Choroid plexus epithelial cell (primary cell): ENCODE data around the gene ATOH8.
A peak's percentile ranks its signal among the peaks of the same experiment; 100 is the strongest.

Experiments used
- DNase-seq: peaks from one replicate; pipeline ENCODE4 v3.0.0-alpha.2; 2010; ENCODE audit warnings: low read depth
- H3K4me3 ChIP-seq: 2 replicates; pipeline ENCODE4 v1.5.1; 2011; ENCODE audit warnings: low read depth, mild to moderate bottlenecking, control low read depth, low read length, moderate library complexity
- TF ChIP-seq, protein P1 (sequence below): conservative IDR thresholded peaks from 2 replicates; pipeline ENCODE4 v1.5.1; 2011; ENCODE audit warnings: low read depth, mild to moderate bottlenecking, control low read depth, inconsistent platforms, low read length, moderate library complexity

Gene ATOH8

DNA sequence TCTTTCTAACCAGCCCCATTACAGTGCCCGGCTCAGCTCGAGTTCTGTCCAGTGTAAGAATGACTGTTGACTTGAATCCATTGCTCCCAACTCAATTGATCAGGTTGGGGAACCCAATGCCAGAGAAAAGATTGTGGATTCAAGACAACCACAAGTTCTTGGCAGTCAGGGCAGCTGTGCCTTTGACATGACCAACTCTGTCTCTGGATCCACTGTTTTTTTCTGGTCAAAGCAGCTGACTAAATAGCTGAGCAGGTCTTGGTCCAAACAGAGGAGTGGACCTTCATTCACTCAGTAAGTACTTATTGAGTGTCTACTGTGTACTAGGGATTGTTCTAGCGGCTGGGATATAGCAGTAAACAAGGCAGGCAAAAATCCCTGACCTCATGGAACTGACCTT is 6.3 kb upstream of the ATOH8 start:
- no peak overlapping the region for H3K4me3 ChIP-seq
- DNase-seq, result no peak
- TF ChIP-seq, protein P1, sequence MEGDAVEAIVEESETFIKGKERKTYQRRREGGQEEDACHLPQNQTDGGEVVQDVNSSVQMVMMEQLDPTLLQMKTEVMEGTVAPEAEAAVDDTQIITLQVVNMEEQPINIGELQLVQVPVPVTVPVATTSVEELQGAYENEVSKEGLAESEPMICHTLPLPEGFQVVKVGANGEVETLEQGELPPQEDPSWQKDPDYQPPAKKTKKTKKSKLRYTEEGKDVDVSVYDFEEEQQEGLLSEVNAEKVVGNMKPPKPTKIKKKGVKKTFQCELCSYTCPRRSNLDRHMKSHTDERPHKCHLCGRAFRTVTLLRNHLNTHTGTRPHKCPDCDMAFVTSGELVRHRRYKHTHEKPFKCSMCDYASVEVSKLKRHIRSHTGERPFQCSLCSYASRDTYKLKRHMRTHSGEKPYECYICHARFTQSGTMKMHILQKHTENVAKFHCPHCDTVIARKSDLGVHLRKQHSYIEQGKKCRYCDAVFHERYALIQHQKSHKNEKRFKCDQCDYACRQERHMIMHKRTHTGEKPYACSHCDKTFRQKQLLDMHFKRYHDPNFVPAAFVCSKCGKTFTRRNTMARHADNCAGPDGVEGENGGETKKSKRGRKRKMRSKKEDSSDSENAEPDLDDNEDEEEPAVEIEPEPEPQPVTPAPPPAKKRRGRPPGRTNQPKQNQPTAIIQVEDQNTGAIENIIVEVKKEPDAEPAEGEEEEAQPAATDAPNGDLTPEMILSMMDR, result no peak

DNA sequence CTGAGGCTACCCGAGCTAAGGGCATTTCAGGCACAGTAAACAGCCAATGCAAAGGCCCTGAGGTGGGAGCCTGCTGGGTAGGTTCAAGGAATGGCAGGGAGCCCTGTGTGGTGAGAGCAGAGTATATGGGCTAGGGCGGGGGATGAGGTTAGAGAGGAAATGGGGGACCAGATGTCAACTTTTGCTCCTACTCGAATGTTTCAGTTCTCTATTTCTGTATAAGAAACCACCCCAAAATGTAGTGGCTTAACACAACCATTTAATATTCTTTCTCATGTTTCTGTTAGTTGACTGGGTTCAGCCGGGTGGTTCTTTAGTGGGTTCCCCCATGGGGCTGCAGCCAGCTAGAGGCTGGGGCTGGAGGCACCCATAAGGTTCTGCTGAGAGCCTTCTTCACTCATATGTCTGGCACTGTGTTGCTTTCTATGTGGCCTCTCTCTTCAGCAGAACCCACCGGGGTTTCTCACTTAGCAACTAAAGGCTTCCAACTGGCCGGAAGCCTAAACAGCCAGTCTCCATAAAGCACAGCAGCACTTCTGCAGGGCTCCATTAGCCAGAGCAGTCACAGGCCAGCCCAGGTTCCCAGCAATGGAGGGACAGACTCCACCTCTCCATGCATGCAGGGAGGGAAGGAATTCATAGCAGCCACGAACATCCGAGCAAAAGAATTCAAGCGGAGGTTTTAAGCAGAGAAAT is 5.6 kb upstream of the ATOH8 start:
- no peak for DNase-seq
- no peak overlapping the region for H3K4me3 ChIP-seq
- TF ChIP-seq, protein P1, result no peak

DNA sequence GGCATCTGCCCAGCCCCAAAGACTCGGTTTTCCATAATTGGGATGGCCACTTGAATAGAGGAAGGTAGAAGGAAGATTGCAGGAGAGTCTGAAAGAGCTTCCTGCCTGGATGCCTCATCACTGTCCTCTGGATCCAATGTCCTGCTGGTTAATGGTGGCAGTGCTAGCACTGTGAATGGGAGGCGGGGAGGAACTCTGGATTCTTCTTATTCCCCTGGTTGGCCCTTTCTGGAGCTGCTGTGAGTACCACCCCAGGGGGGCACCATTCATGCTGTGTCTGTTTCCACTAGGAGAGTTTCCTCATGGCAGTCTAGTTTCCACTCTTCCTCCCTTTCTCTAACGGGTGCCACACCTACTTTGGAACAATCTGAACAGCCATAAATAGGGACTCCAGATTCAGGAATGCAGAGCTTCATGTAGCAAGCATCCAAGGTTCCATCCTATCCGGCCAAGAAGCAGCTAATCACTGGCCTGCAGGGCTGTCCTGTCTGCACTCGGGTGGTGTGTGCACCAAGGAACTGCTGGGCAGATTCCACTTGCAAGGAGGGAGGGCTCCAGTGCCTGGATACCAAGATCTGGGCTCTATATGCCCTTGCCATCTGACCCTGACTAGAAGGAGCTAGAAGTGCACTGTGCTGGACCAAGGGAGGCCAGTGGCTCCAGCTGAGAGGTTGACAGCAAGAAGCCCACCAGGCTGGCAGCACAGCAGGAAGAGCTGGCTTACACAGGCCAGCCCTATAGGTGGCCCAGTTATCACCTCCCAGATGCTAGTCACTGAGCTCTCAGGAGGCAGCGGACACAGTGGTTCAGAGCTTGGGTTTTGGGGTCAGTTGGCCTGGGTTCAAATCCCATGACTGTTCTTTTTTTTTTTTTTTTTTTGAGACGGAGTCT is 4.6 kb upstream of the ATOH8 start:
- peak; percentile 48 for DNase-seq
- H3K4me3 ChIP-seq, result no peak overlapping the region
- TF ChIP-seq, protein P1, result peak; percentile 18

DNA sequence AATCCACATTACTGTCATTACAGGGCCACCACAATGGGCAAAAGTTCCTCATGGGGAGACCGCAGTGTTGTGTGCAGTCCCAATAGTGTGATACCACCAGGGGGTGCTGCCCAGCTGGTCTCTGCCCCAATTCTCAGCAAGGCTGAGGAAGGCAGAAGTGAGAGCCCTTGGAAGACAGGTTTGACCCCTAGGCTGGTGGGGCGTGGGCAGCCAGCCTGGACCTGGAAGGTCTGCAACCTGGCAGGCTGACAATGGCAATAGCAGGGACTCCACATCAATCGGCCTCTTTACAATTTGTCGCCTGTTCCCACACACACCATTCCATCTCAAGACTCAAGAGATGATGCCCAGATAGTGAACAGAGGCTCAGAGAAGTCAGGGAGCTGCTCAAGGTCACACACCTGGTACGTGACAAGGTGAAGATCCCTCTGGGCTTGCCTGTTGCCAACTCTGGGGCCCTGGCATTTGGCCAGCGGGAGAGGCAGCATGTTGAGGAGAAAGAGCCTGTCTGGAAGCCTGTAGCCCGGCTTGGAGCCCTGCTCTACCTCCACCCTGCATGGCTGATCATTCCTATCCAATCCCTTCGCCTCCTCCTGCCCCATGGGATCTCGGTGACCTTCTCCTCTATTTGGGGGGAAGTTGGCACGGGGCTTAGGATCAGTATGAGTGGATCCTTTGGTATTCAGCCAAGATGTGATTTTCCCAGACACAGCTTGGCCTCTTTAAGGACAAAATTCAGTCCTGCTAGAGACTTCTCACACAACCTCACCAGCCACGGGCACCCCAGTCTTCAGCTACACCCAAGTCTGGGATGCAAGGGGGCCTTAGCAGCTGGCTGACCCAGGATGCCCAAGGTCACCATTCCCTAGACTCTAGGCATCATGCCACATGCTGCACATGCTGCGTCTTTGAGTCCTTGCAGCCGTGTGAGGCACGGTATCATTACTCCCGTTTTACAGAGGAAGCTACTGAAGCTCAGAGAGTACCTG is 2.9 kb upstream of the ATOH8 start:
- DNase-seq, result peak; percentile 73
- H3K4me3 ChIP-seq, result no peak overlapping the region
- TF ChIP-seq, protein P1, result peak; percentile 92

DNA sequence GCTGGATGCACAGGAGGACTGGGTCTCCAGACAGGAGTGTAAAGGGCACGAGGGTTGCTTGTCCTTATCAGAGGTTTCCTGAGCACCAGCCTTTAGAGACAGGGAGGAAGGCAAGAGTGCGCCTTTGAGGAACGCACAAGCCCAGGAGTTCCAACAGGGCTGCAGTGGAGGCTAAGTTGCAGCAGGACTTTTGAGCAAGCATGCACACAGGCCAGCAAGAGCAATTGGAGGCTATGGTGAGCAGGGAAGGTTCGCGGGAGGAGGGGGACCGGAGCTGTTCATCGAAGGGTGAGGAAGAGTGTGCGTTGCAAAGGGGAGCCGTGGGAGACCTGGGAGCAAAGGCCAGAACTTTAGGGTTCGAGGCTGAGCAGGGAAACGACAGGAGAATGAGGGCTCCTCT is 2.2 kb upstream of the ATOH8 start:
- TF ChIP-seq, protein P1, result no peak
- no peak for DNase-seq
- no peak overlapping the region for H3K4me3 ChIP-seq

DNA sequence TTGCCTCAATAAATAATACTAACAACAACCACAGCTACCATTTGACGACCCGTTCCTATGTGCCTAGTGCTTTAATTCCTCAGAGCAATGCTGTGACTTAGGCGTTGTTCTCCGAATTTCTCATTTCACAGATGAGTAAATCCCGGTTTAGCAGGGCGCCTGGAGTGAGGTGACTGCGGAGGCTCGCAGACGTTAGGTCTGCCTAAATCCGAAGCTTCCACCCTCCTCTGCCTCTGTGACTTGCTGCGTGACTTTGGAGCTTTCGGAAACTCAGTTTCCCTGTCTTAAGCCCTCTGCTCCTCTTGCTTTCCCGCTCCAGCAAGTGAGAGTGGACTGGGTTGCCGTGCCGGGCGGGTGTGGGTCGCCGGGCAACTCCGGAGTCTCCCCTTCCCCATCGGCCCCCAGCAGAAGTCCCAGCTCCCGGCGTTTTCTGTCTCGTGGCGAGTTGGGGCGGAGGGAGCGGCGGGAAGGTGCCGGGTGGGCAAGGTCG is 711 bp upstream of the ATOH8 start:
- TF ChIP-seq, protein P1, result no peak
- H3K4me3 ChIP-seq, result peak overlapping the region; percentile 80
- no peak for DNase-seq
